GM19468 (cell line): Measurements from ENCODE around the gene TRIM40.
"Not testable (repeated sequence)": the region's sequence is repeated elsewhere in the genome, so short reads cannot be mapped to it uniquely, and the experiment has no call there.

Source experiments
- ATAC-seq: cut with Tn5 transposase; IDR thresholded peaks from one replicate; pipeline ENCODE4 v1.9.1; 2021; ENCODE audit warnings: mild to moderate bottlenecking, moderate library complexity, moderate number of reproducible peaks; ENCODE audit not compliant: unreplicated experiment; ENCODE audit errors: extremely low read depth

The TRIM40 gene

GRCh38 chr6:30162265-30163089 lies 26.5 kb downstream of the TRIM40 start:
- no peak for ATAC-seq

GRCh38 chr6:30163090-30163917 lies 27.4 kb downstream of the TRIM40 start, which contains the start of gene TRIM15:
Gene TRIM15, plus strand, starts transcription at chr6:30163546. Its CDS starts 139 bp downstream, at chr6:30163685.
- no peak for ATAC-seq

- no peak for ATAC-seq
Observed at GRCh38 chr6:30163918-30164654, 28.1 kb downstream of the TRIM40 start.

GRCh38 chr6:30164714-30165113 lies 28.8 kb downstream of the TRIM40 start:
- ATAC-seq = no peak

- ATAC-seq = not testable (repeated sequence)
Observed at GRCh38 chr6:30165238-30165637, 29.3 kb downstream of the TRIM40 start.

- no peak for ATAC-seq
Observed at GRCh38 chr6:30167101-30167500, 31.2 kb downstream of the TRIM40 start.

GRCh38 chr6:30168741-30169140 lies 32.8 kb downstream of the TRIM40 start:
- no peak for ATAC-seq

- ATAC-seq = no peak
Observed at GRCh38 chr6:30169658-30170614, 34.0 kb downstream of the TRIM40 start.

GRCh38 chr6:30171677-30172471 lies 35.9 kb downstream of the TRIM40 start:
- ATAC-seq = no peak

- no peak for ATAC-seq
Observed at GRCh38 chr6:30172681-30173080, 36.7 kb downstream of the TRIM40 start.

- ATAC-seq = no peak
Observed at GRCh38 chr6:30175765-30176164, 39.8 kb downstream of the TRIM40 start.

GRCh38 chr6:30178837-30179236 lies 42.9 kb downstream of the TRIM40 start:
- no peak for ATAC-seq

GRCh38 chr6:30180145-30180544 lies 44.2 kb downstream of the TRIM40 start:
- no peak for ATAC-seq

GRCh38 chr6:30184417-30185031 lies 48.6 kb downstream of the TRIM40 start:
- no peak for ATAC-seq

- ATAC-seq = no peak
Observed at GRCh38 chr6:30185846-30186484, 50.0 kb downstream of the TRIM40 start.

- ATAC-seq = no peak
Observed at GRCh38 chr6:30188541-30188940, 52.6 kb downstream of the TRIM40 start.

- no peak for ATAC-seq
Observed at GRCh38 chr6:30192076-30192475, 56.1 kb downstream of the TRIM40 start.
